Liver (tissue), 9 donors: ENCODE data around the gene RBMX. TPM values are rescaled to one million over a fixed set of nuclear protein-coding genes. Genes with fewer than 3 reads are reported as not detected.

Experiments
- DNase-seq: peaks from one replicate; pipeline ENCODE4 v3.0.0-alpha.2; 2017; ENCODE audit warnings: low spot score
- H3K27ac ChIP-seq, 2 donors: one replicate each; pipeline ENCODE4 v1.7.0; 2013; ENCODE audit warnings: inconsistent platforms in 2 of 2, low read length in 2 of 2, control low read depth in 1 of 2, low read depth in 1 of 2, mild to moderate bottlenecking in 1 of 2
- H3K27me3 ChIP-seq, 4 donors: one replicate each; pipeline versions ENCODE4 v1.6.1 to v1.7.0; 2013; ENCODE audit warnings: low read length in 3 of 4, inconsistent platforms in 1 of 4, mild to moderate bottlenecking in 1 of 4, moderate library complexity in 1 of 4; ENCODE audit not compliant: control insufficient read depth in 4 of 4, insufficient read depth in 4 of 4
- H3K36me3 ChIP-seq, 4 donors: one replicate each; pipeline versions ENCODE4 v1.6.1 to v1.7.0; 2013; ENCODE audit warnings: low read length in 3 of 4, mild to moderate bottlenecking in 3 of 4, low read depth in 1 of 4, moderate library complexity in 1 of 4; ENCODE audit not compliant: control insufficient read depth in 4 of 4, insufficient read depth in 3 of 4
- H3K4me1 ChIP-seq, 4 donors: one replicate each; pipeline versions ENCODE4 v1.6.1 to v1.7.0; 2013; ENCODE audit warnings: low read length in 3 of 4, mild to moderate bottlenecking in 3 of 4, moderate library complexity in 1 of 4; ENCODE audit not compliant: control insufficient read depth in 4 of 4, insufficient read depth in 4 of 4
- H3K4me3 ChIP-seq, 3 donors: one replicate each; pipeline versions ENCODE4 v1.6.1 to v1.7.0; 2013; ENCODE audit warnings: low read length in 3 of 3, control low read depth in 1 of 3, low read depth in 1 of 3, mild to moderate bottlenecking in 1 of 3
- H3K9ac ChIP-seq, 2 donors: one replicate each; pipeline ENCODE4 v1.7.0; 2013; ENCODE audit warnings: low read length in 2 of 2, mild to moderate bottlenecking in 2 of 2, moderate library complexity in 2 of 2, control low read depth in 1 of 2, low read depth in 1 of 2
- H3K9me3 ChIP-seq, 4 donors: one replicate each; pipeline versions ENCODE4 v1.6.1 to v1.7.0; 2013; ENCODE audit warnings: low read length in 3 of 4; ENCODE audit not compliant: control insufficient read depth in 4 of 4
- ATF3 ChIP-seq: IDR thresholded peaks from 2 replicates; pipeline ENCODE4 v1.6.1; 2016; ENCODE audit warnings: antibody characterized with exemption
- EGR1 ChIP-seq, 2 donors: IDR thresholded peaks; 2 replicates each; pipeline ENCODE4 v1.6.1; 2016 to 2018; ENCODE audit warnings: antibody characterized with exemption in 2 of 2, low read depth in 2 of 2
- FOXA2 ChIP-seq: IDR thresholded peaks from 2 replicates; pipeline ENCODE4 v1.6.1; 2016; ENCODE audit warnings: antibody characterized with exemption
- HNF4G ChIP-seq: IDR thresholded peaks from 2 replicates; pipeline ENCODE4 v1.6.1; 2016; ENCODE audit warnings: antibody characterized with exemption
- JUND ChIP-seq, 2 donors: IDR thresholded peaks; 2 replicates each; pipeline ENCODE4 v1.6.1; 2016; ENCODE audit warnings: antibody characterized with exemption in 2 of 2
- NR2F2 ChIP-seq: IDR thresholded peaks from 2 replicates; pipeline ENCODE4 v1.6.1; 2016; ENCODE audit warnings: antibody characterized with exemption
- REST ChIP-seq: IDR thresholded peaks from 2 replicates; pipeline ENCODE4 v1.6.1; 2016; ENCODE audit warnings: antibody characterized with exemption, mild to moderate bottlenecking
- RXRA ChIP-seq, 2 donors: IDR thresholded peaks; 2 replicates each; pipeline ENCODE4 v1.6.1; 2017 to 2018; ENCODE audit warnings: antibody characterized with exemption in 2 of 2, mild to moderate bottlenecking in 1 of 2
- SP1 ChIP-seq: IDR thresholded peaks from 2 replicates; pipeline ENCODE4 v1.6.1; 2018; ENCODE audit warnings: antibody characterized with exemption, mild to moderate bottlenecking
- TAF1 ChIP-seq: conservative IDR thresholded peaks from 2 replicates; pipeline ENCODE4 v1.6.1; 2016; ENCODE audit warnings: antibody characterized with exemption, mild to moderate bottlenecking
- YY1 ChIP-seq: IDR thresholded peaks from 2 replicates; pipeline ENCODE4 v1.6.1; 2016; ENCODE audit warnings: antibody characterized with exemption, mild to moderate bottlenecking
- WGBS: extraction: QIAGEN DNeasy Blood & Tissue Kit; methylation state at CpG from one replicate; pipeline ENCODE4 v1.1.7; 2013; 5-methylcytosine and 5-hydroxymethylcytosine counted together
- polyA plus RNA-seq, 2 donors: library from polyadenylated mRNA; stranded (reverse) in 1 of 2; unstranded in 1 of 2; fragments of 200-250 nt in 1 of 2; fragments of >200 nt in 1 of 2; fragmentation: Nextera tagmentation in 1 of 2; extraction: Ambion mirVana in 1 of 2; gene quantifications; one replicate each; pipeline versions ENCODE4 v1.2.1 to v1.2.3, GENCODE V29; 2013 to 2015
- total RNA-seq, 2 donors: library from RNA; depleted of rRNA; stranded (reverse); fragments of >200 nt; gene quantifications; one replicate each; pipeline ENCODE4 v1.2.3, GENCODE V29; 2014
- TF ChIP-seq, protein P1 (sequence below): IDR thresholded peaks from 2 replicates; pipeline ENCODE4 v1.6.1; 2016; ENCODE audit warnings: antibody characterized with exemption
- TF ChIP-seq, protein P2 (sequence below): fragments of 150-350 bp; IDR thresholded peaks from 2 replicates; pipeline ENCODE4 v1.5.1; 2017; ENCODE audit warnings: improper control_type of control experiment, low read depth, low read length; ENCODE audit not compliant: missing input control
- donor health status: healthy.
- donor health status: healthy.
- donor health status: healthy.
- donor health status: healthy.
- donor health status: healthy.

Gene RBMX
- total and polyA plus RNA-seq, 4 donors: 29.3 to 93.6 (median 63.2) TPM

DNA sequence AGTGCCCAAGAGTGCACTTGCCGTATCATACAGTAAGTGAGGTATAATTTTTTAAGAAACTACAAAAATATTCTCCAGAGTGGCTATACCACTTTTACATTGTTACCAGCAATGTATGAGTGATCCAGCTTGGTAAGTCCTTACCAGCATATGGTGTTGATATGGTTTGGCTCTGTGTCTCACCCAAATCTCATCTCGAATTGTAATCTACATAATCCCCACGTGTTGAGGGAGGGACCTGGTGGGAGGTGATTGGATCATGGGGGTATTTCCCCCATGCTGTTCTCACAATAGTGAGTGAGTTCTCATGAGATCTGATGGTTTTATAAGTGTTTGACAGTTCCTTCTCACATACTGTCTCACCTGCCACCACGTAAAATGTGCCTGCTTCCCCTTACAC is 44.8 kb downstream of the RBMX start (continued):
- TF ChIP-seq RXRA (IDR thresholded peaks at IDR 0.05) (no peak), TAF1 (no peak), YY1 (no peak), HNF4G (no peak)

DNA sequence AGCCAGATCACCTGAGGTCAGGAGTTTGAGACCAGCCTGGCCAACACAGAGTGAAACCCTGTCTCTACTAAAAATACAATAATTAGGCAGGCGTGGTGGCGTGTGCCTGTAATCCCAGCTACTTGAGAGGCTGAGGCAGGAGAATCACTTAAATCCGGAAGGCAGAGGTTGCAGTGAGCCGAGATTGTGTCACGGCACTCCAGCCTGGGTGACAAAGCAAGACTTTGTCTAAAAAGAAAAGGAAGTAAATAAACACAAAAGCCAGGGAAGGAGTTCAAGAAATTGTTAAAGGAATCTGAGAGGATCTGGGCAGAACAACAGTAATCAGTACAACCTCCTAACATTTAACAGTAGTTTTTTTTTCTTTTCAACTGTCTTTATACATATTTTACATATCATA is 51.1 kb downstream of the RBMX start:
- Histone ChIP-seq H3K27me3 (no peaks in the 10 kb centered on the region), H3K4me3 (no peak overlapping the region), H3K4me1 (no peaks in the 10 kb centered on the region), H3K9ac (no peak overlapping the region), H3K36me3 (no peaks in the 10 kb centered on the region), H3K9me3 (no peaks in the 10 kb centered on the region), H3K27ac (no peak overlapping the region)
- WGBS: 84% methylated on average over 5 of the region's 5 CpGs
- no peak for DNase-seq
- no peak for TF ChIP-seq FOXA2
- TF ChIP-seq, protein P1, sequence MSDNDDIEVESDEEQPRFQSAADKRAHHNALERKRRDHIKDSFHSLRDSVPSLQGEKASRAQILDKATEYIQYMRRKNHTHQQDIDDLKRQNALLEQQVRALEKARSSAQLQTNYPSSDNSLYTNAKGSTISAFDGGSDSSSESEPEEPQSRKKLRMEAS: no peak

GRCh38 chrX:136828830-136829229 is 51.7 kb downstream of the RBMX start:
- H3K9me3 ChIP-seq: no peaks in the 10 kb centered on the region
- no peaks in the 10 kb centered on the region for H3K36me3 ChIP-seq
- H3K27ac ChIP-seq: no peak overlapping the region
- H3K4me1 ChIP-seq: no peaks in the 10 kb centered on the region
- 78% methylated on average over 1 of the region's 1 CpG for WGBS
- H3K9ac ChIP-seq: no peak overlapping the region
- TF ChIP-seq EGR1 (IDR thresholded peaks at IDR 0.05; ENCODE audit: low read depth in 2 of 2) (peak in 1 of 2 donors; percentile 45), YY1 (no peak)
- H3K4me3 ChIP-seq: no peak overlapping the region
- no peak for DNase-seq
- H3K27me3 ChIP-seq: no peaks in the 10 kb centered on the region

- Histone ChIP-seq H3K9me3 (no peaks in the 10 kb centered on the region), H3K9ac (no peak overlapping the region), H3K4me3 (no peak overlapping the region), H3K27me3 (no peaks in the 10 kb centered on the region), H3K36me3 (no peaks in the 10 kb centered on the region), H3K4me1 (no peaks in the 10 kb centered on the region), H3K27ac (no peak overlapping the region)
- WGBS: 63% methylated on average over 3 of the region's 3 CpGs
- TF ChIP-seq SP1 (no peak), FOXA2 (no peak), JUND (IDR thresholded peaks at IDR 0.05) (no peak), ATF3 (no peak), RXRA (IDR thresholded peaks at IDR 0.05) (no peak), TAF1 (no peak), NR2F2 (no peak), EGR1 (IDR thresholded peaks at IDR 0.05; ENCODE audit: low read depth in 2 of 2) (no peak), REST (no peak)
- TF ChIP-seq, protein P1: no peak
- TF ChIP-seq, protein P2, sequence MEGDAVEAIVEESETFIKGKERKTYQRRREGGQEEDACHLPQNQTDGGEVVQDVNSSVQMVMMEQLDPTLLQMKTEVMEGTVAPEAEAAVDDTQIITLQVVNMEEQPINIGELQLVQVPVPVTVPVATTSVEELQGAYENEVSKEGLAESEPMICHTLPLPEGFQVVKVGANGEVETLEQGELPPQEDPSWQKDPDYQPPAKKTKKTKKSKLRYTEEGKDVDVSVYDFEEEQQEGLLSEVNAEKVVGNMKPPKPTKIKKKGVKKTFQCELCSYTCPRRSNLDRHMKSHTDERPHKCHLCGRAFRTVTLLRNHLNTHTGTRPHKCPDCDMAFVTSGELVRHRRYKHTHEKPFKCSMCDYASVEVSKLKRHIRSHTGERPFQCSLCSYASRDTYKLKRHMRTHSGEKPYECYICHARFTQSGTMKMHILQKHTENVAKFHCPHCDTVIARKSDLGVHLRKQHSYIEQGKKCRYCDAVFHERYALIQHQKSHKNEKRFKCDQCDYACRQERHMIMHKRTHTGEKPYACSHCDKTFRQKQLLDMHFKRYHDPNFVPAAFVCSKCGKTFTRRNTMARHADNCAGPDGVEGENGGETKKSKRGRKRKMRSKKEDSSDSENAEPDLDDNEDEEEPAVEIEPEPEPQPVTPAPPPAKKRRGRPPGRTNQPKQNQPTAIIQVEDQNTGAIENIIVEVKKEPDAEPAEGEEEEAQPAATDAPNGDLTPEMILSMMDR: no peak
- no peak for DNase-seq
Measured at GRCh38 chrX:136827026-136827425, 53.5 kb downstream of the RBMX start.
